ENCODE measurements around the gene RASL10A.

DNA sequence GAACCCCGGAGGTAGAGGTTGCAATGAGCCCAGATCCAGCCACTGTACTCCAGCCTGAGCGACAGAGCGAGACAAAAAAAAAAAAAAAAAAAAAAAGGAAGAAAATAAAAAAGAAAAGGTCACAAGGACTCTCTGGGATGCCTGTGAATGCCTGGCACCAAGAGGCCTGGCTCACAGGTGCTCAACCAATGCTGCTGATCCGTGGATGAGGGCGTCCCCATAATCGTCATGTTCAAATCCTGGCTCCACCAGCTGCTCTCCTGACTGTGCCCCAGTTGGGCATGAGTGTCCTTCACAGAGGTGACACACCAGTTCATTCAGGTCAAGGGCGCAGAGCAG lies 9.7 kb downstream of the RASL10A start:
- TF ChIP-seq, protein P1, sequence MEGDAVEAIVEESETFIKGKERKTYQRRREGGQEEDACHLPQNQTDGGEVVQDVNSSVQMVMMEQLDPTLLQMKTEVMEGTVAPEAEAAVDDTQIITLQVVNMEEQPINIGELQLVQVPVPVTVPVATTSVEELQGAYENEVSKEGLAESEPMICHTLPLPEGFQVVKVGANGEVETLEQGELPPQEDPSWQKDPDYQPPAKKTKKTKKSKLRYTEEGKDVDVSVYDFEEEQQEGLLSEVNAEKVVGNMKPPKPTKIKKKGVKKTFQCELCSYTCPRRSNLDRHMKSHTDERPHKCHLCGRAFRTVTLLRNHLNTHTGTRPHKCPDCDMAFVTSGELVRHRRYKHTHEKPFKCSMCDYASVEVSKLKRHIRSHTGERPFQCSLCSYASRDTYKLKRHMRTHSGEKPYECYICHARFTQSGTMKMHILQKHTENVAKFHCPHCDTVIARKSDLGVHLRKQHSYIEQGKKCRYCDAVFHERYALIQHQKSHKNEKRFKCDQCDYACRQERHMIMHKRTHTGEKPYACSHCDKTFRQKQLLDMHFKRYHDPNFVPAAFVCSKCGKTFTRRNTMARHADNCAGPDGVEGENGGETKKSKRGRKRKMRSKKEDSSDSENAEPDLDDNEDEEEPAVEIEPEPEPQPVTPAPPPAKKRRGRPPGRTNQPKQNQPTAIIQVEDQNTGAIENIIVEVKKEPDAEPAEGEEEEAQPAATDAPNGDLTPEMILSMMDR (IDR thresholded peaks at IDR 0.05; ENCODE audit: poor library complexity): no peak
- no peak for TF ChIP-seq EZH2phosphoT487 (IDR thresholded peaks at IDR 0.05; ENCODE audit: low read depth, severe bottlenecking, unreplicated experiment)

All from hepatocyte (in vitro differentiated cells).